Vagina (tissue), 2 donors: ENCODE measurements around the gene URI1.

Experiments
- CTCF ChIP-seq, 3 experiments: fragments of 450-650 bp in 2 of 3; fragments of 200-600 bp in 1 of 3; sonication (generic) in 1 of 3; IDR thresholded peaks; one replicate each; pipeline ENCODE4 v1.5.1; 2017 to 2019; ENCODE audit warnings: antibody characterized with exemption in 3 of 3, mild to moderate bottlenecking in 2 of 3, moderate library complexity in 2 of 3
- POLR2A ChIP-seq, 2 donors: fragments of 450-650 bp; IDR thresholded peaks; one replicate each; pipeline ENCODE4 v1.6.1; 2017; ENCODE audit warnings: antibody characterized with exemption in 2 of 2, mild to moderate bottlenecking in 2 of 2, moderate library complexity in 2 of 2
- POLR2AphosphoS5 ChIP-seq, 2 donors: sonication (generic); formaldehyde crosslinking; IDR thresholded peaks; one replicate each; pipeline ENCODE4 v1.9.0; 2017; ENCODE audit warnings: antibody characterized with exemption in 2 of 2, mild to moderate bottlenecking in 2 of 2, low read depth in 1 of 2; ENCODE audit not compliant: insufficient read depth in 1 of 2

DNA sequence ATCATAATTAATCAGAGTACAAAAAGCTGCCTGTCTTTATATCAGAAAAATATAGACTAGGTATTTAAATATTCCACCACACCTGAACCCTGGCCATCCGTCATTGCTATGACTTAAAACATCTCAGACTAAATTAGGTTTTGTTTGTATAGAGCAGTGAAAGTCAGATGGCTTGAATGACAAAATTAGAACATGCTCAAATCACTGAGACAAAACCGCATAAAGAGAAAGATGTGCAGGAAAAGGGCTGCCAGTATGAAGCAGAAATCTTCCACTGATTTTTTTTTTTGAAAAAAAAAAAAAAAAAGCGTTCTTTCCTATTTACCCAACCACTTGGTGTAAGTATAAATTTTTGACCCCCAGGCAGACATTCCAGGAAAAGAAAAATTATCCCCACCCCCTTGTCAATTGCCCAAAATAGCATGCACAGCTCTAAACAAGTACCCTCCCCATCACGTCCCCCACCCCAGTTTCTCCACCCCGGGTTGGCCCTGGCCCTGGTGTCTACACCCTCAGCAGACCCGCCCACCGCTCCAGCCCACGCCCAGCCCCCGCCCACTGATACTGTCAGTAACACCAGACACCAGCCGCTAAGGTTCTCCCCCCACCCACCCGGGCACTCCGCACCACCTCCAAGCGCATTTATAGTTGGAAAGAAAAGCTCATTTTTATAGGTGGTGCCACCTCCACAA, 118.6 kb downstream of the URI1 start:
- no peak for TF ChIP-seq CTCF (IDR thresholded peaks at IDR 0.05)
- TF ChIP-seq POLR2A (IDR thresholded peaks at IDR 0.05): no peak
- no peak for TF ChIP-seq POLR2AphosphoS5 (IDR thresholded peaks at IDR 0.05; ENCODE audit: insufficient read depth in 1 of 2, low read depth in 1 of 2)
